NCI-H82 treated with DMSO at 0.1 percent for 48 hours (cell line): ENCODE measurements around the gene FUCA2.
"Not testable (repeated sequence)": the region's sequence is repeated elsewhere in the genome, so short reads cannot be mapped to it uniquely, and the experiment has no call there.

Experiments
- DNase-seq: peaks from one replicate; lab custom pipeline; 2025; ENCODE audit not compliant: unreplicated experiment; lab: John Stamatoyannopoulos, UW

Gene FUCA2

GRCh38 chr6:143536866-143537691, 25.6 kb upstream of the FUCA2 start:
- DNase-seq, result no peak

- DNase-seq, result no peak
These were observed 24.9 kb upstream of the FUCA2 start for GRCh38 chr6:143536461-143536865.

- no peak for DNase-seq
These were observed 23.7 kb upstream of the FUCA2 start for GRCh38 chr6:143535189-143535614.

- DNase-seq, result no peak
These were observed 20.4 kb upstream of the FUCA2 start for GRCh38 chr6:143531720-143532499.

- no peak for DNase-seq
These were observed 17.6 kb upstream of the FUCA2 start for GRCh38 chr6:143529095-143529494.

GRCh38 chr6:143528164-143528811, 16.8 kb upstream of the FUCA2 start:
- DNase-seq, result no peak

GRCh38 chr6:143527677-143528076, 16.2 kb upstream of the FUCA2 start:
- no peak for DNase-seq

GRCh38 chr6:143525356-143525755, 13.8 kb upstream of the FUCA2 start:
- DNase-seq, result no peak

GRCh38 chr6:143522039-143522600, 10.6 kb upstream of the FUCA2 start:
- DNase-seq, result no peak

GRCh38 chr6:143517447-143517773, 5.9 kb upstream of the FUCA2 start:
- DNase-seq, result no peak

GRCh38 chr6:143516690-143517446, 5.3 kb upstream of the FUCA2 start:
- no peak for DNase-seq

GRCh38 chr6:143515766-143516355, 4.3 kb upstream of the FUCA2 start:
- DNase-seq, result no peak

- DNase-seq, result no peak
These were observed 3.7 kb upstream of the FUCA2 start for GRCh38 chr6:143515061-143515760.

GRCh38 chr6:143513410-143513809, 1.9 kb upstream of the FUCA2 start:
- DNase-seq, result no peak

GRCh38 chr6:143510326-143510725, 1.2 kb downstream of the FUCA2 start:
- not testable (repeated sequence) for DNase-seq

GRCh38 chr6:143507358-143508145, 4.0 kb downstream of the FUCA2 start:
- no peak for DNase-seq

GRCh38 chr6:143506620-143507019, 4.9 kb downstream of the FUCA2 start:
- no peak for DNase-seq

GRCh38 chr6:143506199-143506598, 5.3 kb downstream of the FUCA2 start:
- no peak for DNase-seq

GRCh38 chr6:143505537-143505936, 6.0 kb downstream of the FUCA2 start:
- DNase-seq, result no peak
